ENCODE results near the gene EFL1. TPM values are rescaled to one million over a fixed set of nuclear protein-coding genes. Genes with fewer than 3 reads are reported as not detected.
A peak's percentile ranks its signal among the peaks of the same experiment; 100 is the strongest.
"Not testable (repeated sequence)": the region's sequence is repeated elsewhere in the genome, so short reads cannot be mapped to it uniquely, and the experiment has no call there.

The EFL1 gene
- total RNA-seq, 1 donor: 17.2 TPM

- not testable (repeated sequence) for DNase-seq (ENCODE audit: low read depth in 2 of 3, low spot score in 2 of 3)
Observed at GRCh38 chr15:82204575-82204974, 58.0 kb downstream of the EFL1 start.

- peak in 2 of 3 donors; percentile 70 to 88 for DNase-seq (ENCODE audit: low read depth in 2 of 3, low spot score in 2 of 3)
Observed at GRCh38 chr15:82197733-82198594, 64.6 kb downstream of the EFL1 start.

- DNase-seq (ENCODE audit: low read depth in 2 of 3, low spot score in 2 of 3): no peak
Observed at GRCh38 chr15:82196353-82196752, 66.2 kb downstream of the EFL1 start.

GRCh38 chr15:82195818-82196217 is 66.7 kb downstream of the EFL1 start:
- not testable (repeated sequence) for DNase-seq (ENCODE audit: low read depth in 2 of 3, low spot score in 2 of 3)

GRCh38 chr15:82194488-82194887 is 68.0 kb downstream of the EFL1 start:
- not testable (repeated sequence) for DNase-seq (ENCODE audit: low read depth in 2 of 3, low spot score in 2 of 3)

GRCh38 chr15:82193435-82193834 is 69.1 kb downstream of the EFL1 start:
- not testable (repeated sequence) for DNase-seq (ENCODE audit: low read depth in 2 of 3, low spot score in 2 of 3)

- DNase-seq (ENCODE audit: low read depth in 2 of 3, low spot score in 2 of 3): not testable (repeated sequence)
Observed at GRCh38 chr15:82192394-82192793, 70.1 kb downstream of the EFL1 start.

- peak in 2 of 3 donors; percentile 47 to 75 for DNase-seq (ENCODE audit: low read depth in 2 of 3, low spot score in 2 of 3)
Observed at GRCh38 chr15:82186719-82187406, 75.7 kb downstream of the EFL1 start.

GRCh38 chr15:82186161-82186560 is 76.4 kb downstream of the EFL1 start:
- DNase-seq (ENCODE audit: low read depth in 2 of 3, low spot score in 2 of 3): no peak

GRCh38 chr15:82184776-82185175 is 77.8 kb downstream of the EFL1 start:
- no peak for DNase-seq (ENCODE audit: low read depth in 2 of 3, low spot score in 2 of 3)

GRCh38 chr15:82184355-82184754 is 78.2 kb downstream of the EFL1 start:
- DNase-seq (ENCODE audit: low read depth in 2 of 3, low spot score in 2 of 3): no peak

- no peak for DNase-seq (ENCODE audit: low read depth in 2 of 3, low spot score in 2 of 3)
Observed at GRCh38 chr15:82183121-82184031, 79.2 kb downstream of the EFL1 start.

GRCh38 chr15:82181371-82181770 is 81.2 kb downstream of the EFL1 start:
- no peak for DNase-seq (ENCODE audit: low read depth in 2 of 3, low spot score in 2 of 3)

GRCh38 chr15:82178061-82178460 is 84.5 kb downstream of the EFL1 start:
- DNase-seq (ENCODE audit: low read depth in 2 of 3, low spot score in 2 of 3): no peak

- peak in 2 of 3 donors; percentile 9 to 10 for DNase-seq (ENCODE audit: low read depth in 2 of 3, low spot score in 2 of 3)
Observed at GRCh38 chr15:82177291-82178010, 85.1 kb downstream of the EFL1 start.

GRCh38 chr15:82176542-82176941 is 86.0 kb downstream of the EFL1 start:
- no peak for DNase-seq (ENCODE audit: low read depth in 2 of 3, low spot score in 2 of 3)

- no peak for DNase-seq (ENCODE audit: low read depth in 2 of 3, low spot score in 2 of 3)
Observed at GRCh38 chr15:82174471-82175235, 87.9 kb downstream of the EFL1 start.

- DNase-seq (ENCODE audit: low read depth in 2 of 3, low spot score in 2 of 3): no peak
Observed at GRCh38 chr15:82173108-82173507, 89.4 kb downstream of the EFL1 start.

GRCh38 chr15:82172506-82172905 is 90.0 kb downstream of the EFL1 start:
- DNase-seq (ENCODE audit: low read depth in 2 of 3, low spot score in 2 of 3): no peak
